Subcutaneous abdominal adipose tissue (tissue), 5 donors: ENCODE results near the gene ATP6V1B1.

Experiments
- H3K27ac ChIP-seq: one replicate; pipeline ENCODE4 v1.7.0; 2013; ENCODE audit warnings: low read depth, mild to moderate bottlenecking, inconsistent platforms, low read length, moderate library complexity
- H3K27me3 ChIP-seq, 5 donors: one replicate each; pipeline ENCODE4 v1.7.0; 2013; ENCODE audit warnings: low read length in 5 of 5, inconsistent platforms in 1 of 5; ENCODE audit not compliant: control insufficient read depth in 5 of 5, insufficient read depth in 4 of 5
- H3K36me3 ChIP-seq, 5 donors: one replicate each; pipeline ENCODE4 v1.7.0; 2013; ENCODE audit warnings: low read length in 5 of 5; ENCODE audit not compliant: control insufficient read depth in 5 of 5, insufficient read depth in 5 of 5
- H3K4me1 ChIP-seq, 5 donors: one replicate each; pipeline ENCODE4 v1.7.0; 2013; ENCODE audit warnings: low read length in 5 of 5, mild to moderate bottlenecking in 3 of 5, moderate library complexity in 1 of 5; ENCODE audit not compliant: control insufficient read depth in 5 of 5, insufficient read depth in 5 of 5
- H3K4me3 ChIP-seq, 5 donors: one replicate each; pipeline ENCODE4 v1.7.0; 2013; ENCODE audit warnings: low read length in 5 of 5, low read depth in 1 of 5
- H3K9ac ChIP-seq, 5 donors: one replicate each; pipeline ENCODE4 v1.7.0; 2013; ENCODE audit warnings: low read length in 5 of 5, mild to moderate bottlenecking in 4 of 5, moderate library complexity in 3 of 5
- H3K9me3 ChIP-seq, 5 donors: one replicate each; pipeline ENCODE4 v1.7.0; 2013; ENCODE audit warnings: low read length in 5 of 5; ENCODE audit not compliant: control insufficient read depth in 5 of 5
- donor health status: healthy.
- donor health status: healthy.
- donor health status: healthy.
- donor health status: healthy.
- donor health status: healthy.

Gene ATP6V1B1

DNA sequence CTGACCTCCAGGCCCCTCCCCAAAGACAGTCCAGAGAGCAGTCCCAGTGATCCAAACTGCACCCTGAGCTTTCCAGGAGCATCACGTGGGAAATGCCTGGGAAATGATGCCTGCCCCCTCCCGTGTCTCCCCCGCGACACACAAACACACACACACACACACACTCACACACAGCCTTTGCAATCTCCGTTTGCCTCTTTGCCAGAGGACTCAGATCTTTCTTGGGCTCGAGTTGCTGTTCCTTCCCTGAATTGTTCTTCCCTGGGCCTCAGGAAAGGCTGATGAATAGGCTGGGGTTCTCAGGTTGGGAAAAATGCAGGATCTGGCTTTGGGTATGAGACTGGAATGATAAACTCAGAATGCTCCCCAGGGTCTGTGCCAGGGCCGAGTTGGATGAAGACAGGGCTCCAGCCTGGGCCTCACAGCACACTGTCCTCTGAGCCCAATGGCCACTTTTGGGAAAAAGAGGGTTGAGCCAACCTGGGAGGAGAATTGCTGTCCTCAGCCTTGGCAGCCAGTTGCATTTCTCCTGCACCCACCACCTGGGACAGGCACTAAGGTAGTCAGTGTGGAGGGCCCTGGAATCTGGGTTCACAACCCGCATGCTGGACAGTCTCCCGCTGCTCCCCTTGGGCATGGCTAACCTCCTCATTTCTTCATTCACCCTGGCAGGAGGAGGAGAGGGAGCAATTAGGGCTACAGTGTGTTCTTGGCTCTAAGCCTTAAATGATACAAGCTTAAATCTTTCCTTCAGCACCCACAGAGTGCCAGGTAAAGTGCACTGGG, 43.9 kb upstream of the ATP6V1B1 start:
- Histone ChIP-seq H3K9ac (no peak overlapping the region), H3K27ac (no peak overlapping the region), H3K4me1 (peaks cover 5 to 47% (median 26%) of the 10 kb centered on the region in 5 donors), H3K4me3 (peak overlapping the region in 1 of 5 donors; percentile 2), H3K9me3 (no peaks in the 10 kb centered on the region), H3K36me3 (no peaks in the 10 kb centered on the region), H3K27me3 (peaks cover 45 to 81% (median 64%) of the 10 kb centered on the region in 5 donors)

DNA sequence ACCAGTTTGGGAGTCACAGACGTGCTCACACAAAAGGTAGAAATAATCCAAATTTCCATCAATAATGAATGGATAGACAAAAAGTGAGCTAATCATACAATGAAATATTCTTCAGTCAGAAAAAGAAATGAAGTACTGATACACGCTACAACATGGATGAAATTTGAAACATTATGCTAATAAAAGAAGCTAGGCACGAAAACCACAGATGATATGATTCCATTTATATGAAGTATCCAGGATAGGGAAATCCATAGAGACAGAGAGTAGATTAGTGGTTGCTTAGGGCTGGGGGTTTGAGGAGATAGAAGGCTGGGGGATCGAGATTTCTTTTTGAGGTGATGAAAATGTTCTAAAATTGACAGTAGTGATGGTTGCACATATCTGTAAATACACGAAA, 43.0 kb upstream of the ATP6V1B1 start:
- H3K9ac ChIP-seq: no peak overlapping the region
- no peak overlapping the region for H3K27ac ChIP-seq
- H3K27me3 ChIP-seq: peaks cover 47 to 83% (median 67%) of the 10 kb centered on the region in 5 donors
- no peak overlapping the region for H3K4me3 ChIP-seq
- no peaks in the 10 kb centered on the region for H3K9me3 ChIP-seq
- H3K4me1 ChIP-seq: peaks cover 5 to 49% (median 17%) of the 10 kb centered on the region in 5 donors
- H3K36me3 ChIP-seq: no peaks in the 10 kb centered on the region

DNA sequence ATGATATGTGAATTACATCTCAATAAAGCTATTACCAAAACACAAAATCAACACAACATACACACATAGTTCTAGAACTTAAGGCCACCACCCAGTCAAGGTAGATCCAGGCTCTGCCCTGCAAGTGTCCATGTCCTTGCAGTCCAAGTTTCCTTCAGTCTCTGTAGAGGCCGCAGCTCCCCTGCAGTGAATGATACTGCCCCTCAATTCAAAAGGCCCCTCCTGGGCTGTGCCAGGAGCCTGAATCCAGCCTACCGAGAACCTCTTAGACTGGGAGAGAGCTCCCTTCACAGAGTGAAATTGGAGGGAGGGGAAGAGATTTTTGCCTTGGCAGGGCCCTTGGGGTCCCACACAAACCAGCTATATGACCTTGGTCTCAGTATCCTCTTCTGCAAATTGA, 42.5 kb upstream of the ATP6V1B1 start:
- no peaks in the 10 kb centered on the region for H3K36me3 ChIP-seq

DNA sequence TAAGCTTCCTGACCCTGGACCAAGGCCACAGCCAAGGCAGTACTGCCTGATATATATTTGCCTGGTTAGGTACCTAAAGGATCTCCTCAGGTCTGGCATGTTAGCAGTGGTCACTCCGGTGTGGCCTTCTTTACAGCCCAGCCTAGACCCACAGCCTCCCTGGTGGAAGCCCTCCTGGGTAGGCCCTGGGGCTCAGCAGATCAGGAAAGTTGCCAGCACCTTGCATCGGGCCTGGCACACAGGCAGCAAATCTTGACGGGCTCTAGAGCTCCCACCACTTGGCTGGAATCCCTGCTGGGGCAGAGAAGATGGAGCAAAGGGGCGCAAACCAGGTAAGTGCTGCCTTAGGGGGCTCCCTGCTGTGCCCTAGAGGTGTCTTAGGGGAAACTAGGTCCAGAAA, 40.9 kb upstream of the ATP6V1B1 start:
- Histone ChIP-seq H3K27me3 (peaks cover 50 to 83% (median 70%) of the 10 kb centered on the region in 5 donors), H3K4me3 (no peak overlapping the region), H3K4me1 (peaks cover 3 to 53% (median 7%) of the 10 kb centered on the region in 5 donors), H3K36me3 (no peaks in the 10 kb centered on the region), H3K27ac (no peak overlapping the region), H3K9ac (no peak overlapping the region), H3K9me3 (no peaks in the 10 kb centered on the region)

More for the DNA sequence above, 42.5 kb upstream of the ATP6V1B1 start:
- Histone ChIP-seq H3K9me3 (no peaks in the 10 kb centered on the region), H3K27me3 (peaks cover 49 to 83% (median 67%) of the 10 kb centered on the region in 5 donors), H3K27ac (no peak overlapping the region), H3K4me3 (no peak overlapping the region), H3K4me1 (peaks cover 5 to 49% (median 12%) of the 10 kb centered on the region in 5 donors), H3K9ac (no peak overlapping the region)

DNA sequence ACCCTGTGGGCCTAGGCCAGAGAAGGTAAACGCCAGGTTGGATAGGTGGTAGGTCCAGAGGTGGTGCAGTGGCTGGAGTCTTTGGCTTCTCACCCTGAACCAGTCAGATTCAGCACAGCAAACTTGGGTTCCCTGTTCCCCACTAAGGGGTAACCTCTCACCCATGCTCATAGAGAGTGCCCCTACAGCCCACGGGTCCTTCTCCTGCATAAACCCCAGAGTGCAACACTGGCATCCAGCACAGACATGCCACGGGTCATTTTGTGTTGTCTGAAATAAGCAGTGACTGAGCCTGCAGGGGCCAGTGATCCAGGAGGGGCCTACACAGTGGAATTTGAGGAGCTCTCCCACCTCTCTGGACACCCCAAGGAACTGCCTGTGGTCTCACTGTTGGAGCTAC, 40.5 kb upstream of the ATP6V1B1 start:
- Histone ChIP-seq H3K27me3 (peaks cover 50 to 83% (median 66%) of the 10 kb centered on the region in 5 donors), H3K9ac (no peak overlapping the region), H3K4me3 (no peak overlapping the region), H3K4me1 (peaks cover 3 to 56% (median 12%) of the 10 kb centered on the region in 5 donors), H3K36me3 (no peaks in the 10 kb centered on the region), H3K9me3 (no peaks in the 10 kb centered on the region), H3K27ac (no peak overlapping the region)

DNA sequence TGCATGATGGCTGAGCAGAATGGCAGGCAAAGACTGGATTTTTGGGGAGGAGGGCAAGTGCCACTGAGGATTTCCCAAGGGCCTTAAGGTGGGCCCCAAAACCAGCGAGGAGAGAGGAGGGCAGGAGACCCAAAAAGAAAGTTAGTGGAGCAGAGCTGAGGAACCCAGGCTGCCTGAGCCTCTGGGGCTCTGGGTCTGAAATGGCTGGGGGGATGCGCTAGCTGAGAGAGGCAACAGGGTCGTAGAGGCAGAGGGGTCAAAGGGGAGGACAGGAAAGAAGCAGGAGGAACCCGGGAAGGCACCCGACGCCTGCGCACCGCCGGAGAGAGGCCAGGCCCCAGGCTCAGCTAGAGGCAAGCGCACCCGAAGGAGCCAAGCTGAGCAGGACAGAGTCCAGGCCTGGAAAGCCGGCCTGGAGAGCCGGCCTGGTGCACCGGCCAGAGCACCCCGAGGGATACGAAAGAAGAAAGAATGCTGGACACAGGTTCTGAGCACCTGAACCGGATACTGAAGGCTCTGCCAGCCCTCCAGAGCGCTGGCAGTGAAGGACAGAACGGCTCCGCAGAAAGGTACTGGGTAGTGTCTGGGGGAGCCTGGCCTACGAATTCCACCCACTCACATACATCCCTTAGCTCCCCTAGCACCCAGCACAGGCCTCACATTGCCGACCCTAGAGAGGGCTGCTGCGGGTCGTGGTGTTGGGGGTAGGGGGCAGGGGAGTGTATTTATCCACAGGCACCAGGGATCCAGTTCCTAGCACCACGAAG, 39.5 kb upstream of the ATP6V1B1 start:
- Histone ChIP-seq H3K27me3 (peaks cover 46 to 81% (median 61%) of the 10 kb centered on the region in 5 donors), H3K27ac (no peak overlapping the region), H3K36me3 (no peaks in the 10 kb centered on the region), H3K9ac (no peak overlapping the region), H3K4me3 (no peak overlapping the region), H3K9me3 (no peaks in the 10 kb centered on the region), H3K4me1 (peaks cover 3 to 55% (median 22%) of the 10 kb centered on the region in 5 donors)

DNA sequence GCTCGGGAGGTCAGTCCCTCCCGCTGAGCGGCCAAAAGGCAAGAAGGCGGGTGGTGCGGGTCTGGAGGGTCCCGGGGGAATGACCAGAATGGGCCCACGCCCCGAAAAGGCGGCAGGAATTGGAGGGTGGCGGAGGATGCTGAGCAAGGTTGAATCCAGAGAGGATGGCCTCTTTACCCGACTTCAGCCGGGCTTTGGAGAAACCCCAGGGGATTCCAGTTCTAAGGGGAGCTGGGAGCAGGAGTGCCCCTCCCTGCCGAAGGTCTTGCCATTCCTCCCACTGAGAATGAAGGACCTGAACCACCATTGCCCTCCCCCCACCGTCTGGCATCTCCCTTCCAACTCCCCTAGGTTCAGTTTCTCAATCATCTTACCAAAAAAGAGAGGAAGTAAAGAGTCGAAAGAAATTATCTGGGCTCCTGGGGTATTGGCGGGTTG, 38.9 kb upstream of the ATP6V1B1 start:
- Histone ChIP-seq H3K27ac (no peak overlapping the region), H3K27me3 (peaks cover 46 to 81% (median 59%) of the 10 kb centered on the region in 5 donors), H3K4me3 (no peak overlapping the region), H3K36me3 (no peaks in the 10 kb centered on the region), H3K9ac (no peak overlapping the region), H3K4me1 (peaks cover 0 to 55% (median 28%) of the 10 kb centered on the region in 5 donors), H3K9me3 (no peaks in the 10 kb centered on the region)

DNA sequence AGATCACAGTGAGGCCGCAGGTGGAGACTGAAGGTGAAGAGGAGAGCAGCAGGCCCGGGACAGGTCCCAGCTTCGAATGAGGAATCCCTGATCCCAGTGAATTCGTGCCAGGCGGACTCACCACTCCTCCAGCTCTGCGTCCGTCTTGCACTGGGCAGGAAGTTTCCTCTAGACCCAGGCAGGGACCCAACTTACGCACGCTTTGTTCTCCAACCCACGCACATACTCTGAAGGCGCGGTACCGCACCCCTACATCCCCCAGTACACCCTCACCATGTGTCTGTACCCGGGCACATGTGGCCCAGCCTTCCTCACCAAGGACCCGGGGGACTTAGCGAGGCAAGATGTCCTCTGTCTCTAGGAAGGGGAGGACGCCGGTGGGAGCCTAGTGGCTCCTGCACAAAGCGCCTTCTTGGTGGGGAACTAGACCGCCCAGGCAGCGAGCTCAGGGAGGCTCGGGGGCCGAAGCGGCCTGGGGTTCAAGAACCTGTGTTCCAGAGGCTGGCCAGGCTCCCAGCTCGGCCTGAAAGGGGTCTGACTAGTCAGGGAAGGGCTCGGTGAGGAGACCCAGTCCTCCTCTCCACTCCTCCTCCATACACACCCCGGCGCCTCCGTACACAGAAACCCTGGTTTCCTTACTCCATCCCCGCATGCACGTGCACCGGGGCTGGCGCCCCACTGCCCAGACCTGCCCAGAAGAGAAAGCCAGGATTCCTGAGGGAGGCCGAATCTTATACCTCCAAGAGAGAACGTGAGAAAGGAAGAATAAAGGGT, 38.3 kb upstream of the ATP6V1B1 start:
- Histone ChIP-seq H3K27me3 (peaks cover 46 to 82% (median 63%) of the 10 kb centered on the region in 5 donors), H3K4me3 (no peak overlapping the region), H3K36me3 (no peaks in the 10 kb centered on the region), H3K9me3 (no peaks in the 10 kb centered on the region), H3K9ac (no peak overlapping the region), H3K27ac (no peak overlapping the region), H3K4me1 (peaks cover 0 to 55% (median 32%) of the 10 kb centered on the region in 5 donors)

DNA sequence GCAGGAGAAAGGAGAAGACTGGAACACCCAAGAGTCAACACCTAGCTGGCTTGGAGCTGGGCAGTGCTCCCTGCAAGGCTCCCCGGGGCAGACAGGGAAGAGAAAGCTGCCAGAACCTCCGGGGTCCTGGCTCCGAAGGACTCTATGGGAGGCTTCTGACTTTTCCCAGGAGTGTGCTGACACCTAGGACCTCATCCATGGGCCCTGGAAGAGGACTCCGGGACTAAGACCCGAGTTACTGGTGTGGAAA, 37.8 kb upstream of the ATP6V1B1 start:
- H3K4me3 ChIP-seq: no peak overlapping the region
- H3K36me3 ChIP-seq: no peaks in the 10 kb centered on the region
- peaks cover 0 to 54% (median 32%) of the 10 kb centered on the region in 5 donors for H3K4me1 ChIP-seq
- H3K27me3 ChIP-seq: peaks cover 46 to 87% (median 63%) of the 10 kb centered on the region in 5 donors
- H3K27ac ChIP-seq: no peak overlapping the region
- no peak overlapping the region for H3K9ac ChIP-seq
- no peaks in the 10 kb centered on the region for H3K9me3 ChIP-seq
